Panc1 (cell line): Measurements from ENCODE around the gene MAF.

Experiments
- CTCF ChIP-seq: fragments of 450-650 bp; IDR thresholded peaks from 2 replicates; pipeline ENCODE4 v1.5.1; 2017; ENCODE audit warnings: mild to moderate bottlenecking
- POLR2AphosphoS5 ChIP-seq: IDR thresholded peaks from 2 replicates; pipeline ENCODE4 v1.6.1; 2012; ENCODE audit warnings: mild to moderate bottlenecking, low read depth, low read length, moderate library complexity
- REST ChIP-seq, 2 experiments: IDR thresholded peaks; 2 replicates each; pipeline ENCODE4 v1.6.1; 2011 to 2012; ENCODE audit warnings: low read depth in 2 of 2, control low read depth in 1 of 2, low read length in 1 of 2, mild to moderate bottlenecking in 1 of 2, moderate library complexity in 1 of 2; ENCODE audit not compliant: insufficient read depth in 1 of 2

GRCh38 chr16:79605999-79606398 lies 5.5 kb upstream of the MAF start:
- TF ChIP-seq CTCF (no peak), REST (IDR thresholded peaks at IDR 0.05; ENCODE audit: insufficient read depth in 1 of 2, low read depth in 2 of 2, low read length in 1 of 2) (no peak), POLR2AphosphoS5 (no peak)
